Measurements from ENCODE around the gene FADS3.
"Not testable (repeated sequence)": the region's sequence is repeated elsewhere in the genome, so short reads cannot be mapped to it uniquely, and the experiment has no call there.

FADS3 gene

DNA sequence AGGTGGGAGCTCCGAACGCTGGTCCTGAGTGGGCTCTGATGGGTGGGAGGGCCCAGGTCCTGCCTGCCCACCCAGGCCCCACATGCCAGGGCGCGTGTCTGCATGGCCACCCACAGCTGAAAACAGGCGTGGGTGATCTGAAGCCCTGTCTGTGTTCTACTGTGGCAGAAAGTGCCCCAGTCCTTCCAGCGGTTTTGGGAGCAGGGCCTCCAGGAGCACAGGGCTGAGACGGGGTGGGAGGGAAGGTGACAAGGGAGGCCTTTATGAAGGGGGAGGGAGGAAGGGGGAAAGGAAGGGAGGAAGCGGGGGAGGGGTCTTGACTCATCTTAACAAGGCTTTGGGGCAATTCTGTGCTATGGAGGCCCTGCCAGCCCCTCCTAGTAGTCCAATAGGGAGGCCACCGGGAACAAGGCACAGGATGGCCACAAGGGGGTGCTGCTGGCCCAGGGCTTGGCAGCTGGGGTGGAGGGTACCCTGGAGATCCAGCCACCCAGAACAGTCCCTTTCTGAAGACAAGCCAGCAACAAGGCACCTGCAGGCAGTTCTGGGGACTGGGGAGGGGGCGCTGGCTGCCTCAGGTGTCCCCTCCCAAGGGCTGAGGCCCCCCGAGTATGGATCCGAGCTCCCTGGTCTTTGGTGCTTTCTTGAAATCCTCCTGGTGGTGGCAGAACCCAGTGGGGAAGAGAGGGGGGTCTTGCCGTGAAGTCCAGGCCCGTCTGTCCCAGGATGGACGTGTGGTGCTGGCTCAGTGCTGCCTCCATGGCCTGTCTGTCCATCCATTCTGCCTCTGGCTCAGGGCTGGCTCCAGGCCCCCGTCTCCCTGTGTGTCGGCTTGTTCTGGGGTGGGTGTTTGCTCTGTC lies 6.3 kb upstream of the FADS3 start:
- peak; percentile 82 for DNase-seq

DNA sequence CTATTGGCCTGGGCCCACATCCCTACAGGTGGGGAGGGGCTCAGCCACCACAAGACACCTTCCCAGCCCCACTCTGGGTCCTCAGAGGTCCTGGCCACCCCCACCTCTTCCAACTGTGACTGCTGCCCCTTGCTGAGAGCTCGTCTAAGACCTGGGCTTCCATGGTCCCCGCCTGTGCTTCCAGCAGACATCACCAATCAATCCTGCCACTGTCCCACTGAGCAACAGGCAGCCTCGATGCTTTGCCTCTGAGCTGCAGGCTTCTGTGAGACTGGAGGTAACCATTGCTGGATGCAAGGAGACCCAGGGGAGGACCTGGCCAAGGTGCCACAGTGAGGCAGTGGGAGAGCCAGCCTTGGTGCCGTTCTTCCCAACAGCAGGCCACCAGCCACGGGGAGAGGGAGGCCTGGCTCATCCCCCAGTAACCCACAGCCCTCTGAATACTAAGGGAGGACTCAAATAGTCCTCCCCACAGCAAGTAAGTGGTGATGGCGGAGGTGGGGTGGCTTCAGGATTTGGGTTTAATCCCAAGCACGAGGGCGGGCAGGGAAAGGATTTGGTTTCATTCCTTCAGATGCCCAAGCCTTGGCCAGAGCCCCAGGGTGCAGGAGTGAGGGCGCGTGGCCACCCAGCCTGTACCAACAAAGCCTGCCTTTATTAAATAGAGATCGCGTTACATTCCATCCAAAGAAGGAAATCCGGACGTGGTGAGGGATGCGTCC lies 5.5 kb upstream of the FADS3 start:
- DNase-seq: no peak

GRCh38 chr11:61895718-61896059 lies 4.3 kb upstream of the FADS3 start:
- DNase-seq: no peak

DNA sequence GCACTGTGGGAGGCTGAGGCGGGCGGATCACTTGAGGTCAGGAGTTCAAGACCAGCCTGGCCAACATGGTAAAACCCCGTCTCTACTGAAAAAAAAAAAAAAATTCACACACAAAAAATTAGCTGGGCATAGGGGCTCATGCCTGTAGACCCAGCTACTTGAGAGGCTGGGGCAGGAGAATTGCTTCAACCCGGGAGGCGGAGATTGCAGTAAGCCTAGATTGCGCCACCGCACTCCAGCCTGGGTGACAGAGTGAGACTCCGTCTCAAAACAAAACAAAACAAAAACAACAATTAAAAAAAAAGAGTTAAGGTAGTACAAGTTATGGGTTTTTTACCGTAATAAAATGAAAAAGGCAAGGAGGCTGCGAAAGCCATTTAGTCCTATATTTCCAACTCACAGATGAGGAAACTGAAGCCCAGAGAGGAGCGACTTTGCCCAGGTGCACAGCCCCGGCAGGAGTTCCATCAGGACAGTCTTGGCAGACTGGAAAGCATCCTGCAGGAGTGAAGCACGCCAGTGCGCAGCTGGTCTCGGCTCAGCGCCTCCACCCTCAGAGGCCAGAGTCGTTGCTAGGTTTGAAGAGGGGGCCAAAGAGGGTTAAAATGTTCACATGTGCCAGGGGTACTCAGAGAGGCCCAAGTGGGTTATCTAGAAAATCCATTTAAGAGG lies 3.8 kb upstream of the FADS3 start:
- DNase-seq: no peak

DNA sequence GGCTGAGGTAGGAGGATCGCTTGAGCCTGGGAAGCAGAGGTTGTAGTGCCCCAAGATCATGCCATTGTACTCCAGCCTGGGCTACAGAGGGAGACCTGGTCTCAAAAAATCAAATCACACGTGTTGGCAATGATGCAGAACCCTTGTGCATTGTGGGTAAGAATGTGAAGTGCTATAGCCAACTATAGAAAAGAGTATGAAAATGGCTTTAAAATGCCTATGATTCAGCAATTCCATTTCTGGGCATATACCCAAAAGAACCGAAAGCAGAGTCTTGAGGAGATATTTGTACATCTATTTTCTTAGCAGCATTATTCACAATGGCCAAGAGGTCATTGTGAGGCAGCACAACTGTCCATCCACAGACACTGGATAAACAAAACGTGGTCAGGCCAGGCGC lies 2.6 kb upstream of the FADS3 start:
- DNase-seq: no peak

- DNase-seq: no peak
Observed at GRCh38 chr11:61892085-61892370, 683 bp upstream of the FADS3 start.

- no peak for DNase-seq
Observed at GRCh38 chr11:61890529-61891330, 615 bp downstream of the FADS3 start.

GRCh38 chr11:61889831-61890230 lies 1.5 kb downstream of the FADS3 start:
- no peak for DNase-seq

DNA sequence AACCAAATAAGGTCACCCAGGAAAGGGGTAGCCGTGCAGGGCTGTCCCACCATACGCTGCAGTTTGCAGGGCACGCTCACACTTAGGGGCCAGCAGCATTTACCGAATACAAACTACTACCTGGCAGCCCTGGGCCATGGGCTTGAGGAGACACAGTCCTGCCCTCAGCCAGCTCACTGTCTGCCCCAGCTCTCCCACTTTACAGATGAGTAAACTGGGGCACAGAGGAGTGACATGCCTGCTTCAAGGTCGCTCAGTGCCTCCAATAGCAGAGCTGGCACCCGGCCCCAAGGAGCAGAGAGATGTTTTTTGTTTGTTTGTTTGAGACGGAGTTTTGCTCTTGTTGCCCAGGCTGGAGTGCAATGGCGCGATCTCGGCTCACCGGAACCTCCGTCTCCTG lies 2.8 kb downstream of the FADS3 start:
- no peak for DNase-seq

GRCh38 chr11:61887839-61888494 lies 3.4 kb downstream of the FADS3 start:
- peak; percentile 67 for DNase-seq

DNA sequence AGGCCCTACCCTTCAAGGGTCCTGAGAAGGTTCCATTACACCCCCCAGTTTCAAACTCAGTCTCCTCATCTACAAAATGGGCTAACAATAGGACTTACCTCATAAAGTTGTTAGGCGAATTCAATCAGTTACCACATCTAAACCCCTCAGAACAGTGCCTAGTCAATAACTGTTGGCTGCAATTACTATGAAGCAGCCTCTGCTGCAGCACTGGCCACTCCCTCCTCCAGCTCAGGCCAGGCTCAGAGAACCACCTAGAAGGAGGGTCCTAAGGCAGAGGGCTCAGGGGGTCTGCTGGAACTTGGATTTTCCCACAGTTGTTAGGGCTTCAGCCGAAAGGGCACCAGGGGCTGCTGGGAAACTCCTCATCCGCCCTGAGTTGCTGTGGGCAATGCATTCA lies 4.7 kb downstream of the FADS3 start:
- no peak for DNase-seq

- DNase-seq: no peak
Observed at GRCh38 chr11:61885784-61886580, 5.4 kb downstream of the FADS3 start.

- DNase-seq: no peak
Observed at GRCh38 chr11:61885166-61885778, 6.1 kb downstream of the FADS3 start.

GRCh38 chr11:61883947-61884346 lies 7.4 kb downstream of the FADS3 start:
- DNase-seq: no peak

GRCh38 chr11:61883327-61883726 lies 8.0 kb downstream of the FADS3 start:
- no peak for DNase-seq

- DNase-seq: no peak
Observed at GRCh38 chr11:61882879-61883278, 8.5 kb downstream of the FADS3 start.

- not testable (repeated sequence) for DNase-seq
Observed at GRCh38 chr11:61882267-61882666, 9.1 kb downstream of the FADS3 start.

GRCh38 chr11:61881397-61881796 lies 9.9 kb downstream of the FADS3 start:
- no peak for DNase-seq

DNA sequence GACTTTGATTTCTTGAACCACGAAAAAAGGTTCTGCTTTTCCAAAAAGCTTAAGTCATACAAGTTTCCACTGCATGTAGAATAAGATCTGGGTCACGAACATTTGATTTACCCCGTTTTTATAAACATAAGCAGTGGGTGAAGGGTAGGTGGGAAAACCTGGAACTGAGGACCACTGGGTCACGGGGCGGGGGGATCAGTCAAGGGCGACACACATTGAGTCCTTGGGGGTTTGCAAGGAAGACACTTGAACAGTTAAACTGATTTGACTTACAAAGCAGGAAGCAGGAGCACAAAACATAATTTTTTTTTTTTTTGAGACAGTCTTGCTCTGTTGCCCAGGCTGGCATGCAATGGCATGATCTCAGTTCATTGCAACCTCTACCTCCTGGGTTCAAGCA lies 10.9 kb downstream of the FADS3 start:
- DNase-seq: no peak

GRCh38 chr11:61880031-61880430 lies 11.3 kb downstream of the FADS3 start:
- no peak for DNase-seq

DNA sequence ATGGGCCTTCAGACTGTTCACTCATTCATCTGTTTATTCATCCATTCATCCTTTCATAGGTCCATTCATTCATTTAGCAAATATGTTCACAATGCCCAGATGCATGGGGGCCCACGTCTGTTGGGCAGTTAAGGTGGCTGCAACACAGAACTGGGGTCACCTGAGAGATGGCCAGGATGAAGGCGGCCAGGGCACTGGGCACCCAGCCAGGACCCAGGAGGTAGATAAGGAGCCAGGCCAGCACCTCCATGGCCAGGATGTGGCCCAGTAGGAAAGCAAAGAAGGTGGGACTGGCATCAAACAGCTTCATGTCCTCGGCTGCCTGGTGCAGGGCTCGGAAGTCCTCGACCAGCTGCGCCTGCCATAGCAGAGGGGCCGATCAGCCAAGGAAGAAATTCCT lies 12.2 kb downstream of the FADS3 start:
- no peak for DNase-seq

Data from right hindlimb (tissue), 1 donor.